HFF-Myc (cell line): ENCODE data around the gene MYO16.

ENCODE experiments used
- DNase-seq: peaks from one replicate; pipeline ENCODE4 v3.0.0-alpha.2; 2011; ENCODE audit warnings: low read depth; ENCODE audit errors: extremely low read depth
- H3K4me3 ChIP-seq: replicated peaks from 2 replicates; pipeline ENCODE4 v1.5.1; 2011; ENCODE audit warnings: low read depth, mild to moderate bottlenecking, control low read depth, low read length
- CTCF ChIP-seq: IDR thresholded peaks from 2 replicates; pipeline ENCODE4 v1.5.1; 2012; ENCODE audit warnings: mild to moderate bottlenecking, low read depth, low read length, control low read depth; ENCODE audit errors: missing control alignments

Gene MYO16

GRCh38 chr13:108629181-108629752, at the start of gene MYO16:
MYO16 (plus strand) TSS chr13:108629611; CDS start chr13:108629845, 234 bp downstream.
- H3K4me3 ChIP-seq: no peak within 1 kb of the TSS
- DNase-seq: no peak
- no peak for TF ChIP-seq CTCF

GRCh38 chr13:108586826-108587225, 42.6 kb upstream of the MYO16 start:
- DNase-seq: no peak

GRCh38 chr13:108588516-108588915, 40.9 kb upstream of the MYO16 start:
- no peak for TF ChIP-seq CTCF
- H3K4me3 ChIP-seq: no peak overlapping the region
- DNase-seq: no peak

More at GRCh38 chr13:108586826-108587225, 42.6 kb upstream of the MYO16 start:
- H3K4me3 ChIP-seq: no peak overlapping the region
- TF ChIP-seq CTCF: no peak

GRCh38 chr13:108594153-108594552, 35.3 kb upstream of the MYO16 start:
- no peak for DNase-seq
- TF ChIP-seq CTCF: no peak
- no peak overlapping the region for H3K4me3 ChIP-seq

GRCh38 chr13:108595436-108596274, 33.8 kb upstream of the MYO16 start:
- H3K4me3 ChIP-seq: no peak overlapping the region
- TF ChIP-seq CTCF: no peak
- no peak for DNase-seq

GRCh38 chr13:108597943-108598342, 31.5 kb upstream of the MYO16 start:
- H3K4me3 ChIP-seq: no peak overlapping the region

More at GRCh38 chr13:108597943-108598342, 31.5 kb upstream of the MYO16 start:
- TF ChIP-seq CTCF: no peak
- DNase-seq: peak; percentile 2
